NOMO-1 treated with DMSO at 0.1 percent for 48 hours (cell line): Measurements from ENCODE around the gene SERPINB10.

Experiments used
- DNase-seq: peaks from one replicate; lab custom pipeline; 2025; ENCODE audit not compliant: unreplicated experiment; lab: John Stamatoyannopoulos, UW

Gene SERPINB10

GRCh38 chr18:63890950-63891304 is 16.8 kb upstream of the SERPINB10 start:
- peak; percentile 87 for DNase-seq

GRCh38 chr18:63892566-63892965 is 15.2 kb upstream of the SERPINB10 start:
- peak; percentile 89 for DNase-seq

GRCh38 chr18:63894106-63894772 is 13.5 kb upstream of the SERPINB10 start:
- peak; percentile 16 for DNase-seq

GRCh38 chr18:63895190-63895589 is 12.6 kb upstream of the SERPINB10 start:
- peak; percentile 70 for DNase-seq

- DNase-seq, result no peak
These were observed 10.7 kb upstream of the SERPINB10 start for GRCh38 chr18:63897072-63897471.

- no peak for DNase-seq
These were observed 8.6 kb upstream of the SERPINB10 start for GRCh38 chr18:63899206-63899605.

GRCh38 chr18:63903851-63904570 is 3.7 kb upstream of the SERPINB10 start:
- peak; percentile 46 for DNase-seq

GRCh38 chr18:63904694-63905093 is 3.1 kb upstream of the SERPINB10 start:
- DNase-seq, result no peak

- peak; percentile 65 for DNase-seq
These were observed 2.4 kb upstream of the SERPINB10 start for GRCh38 chr18:63905361-63905760.

GRCh38 chr18:63906056-63906455 is 1.7 kb upstream of the SERPINB10 start:
- no peak for DNase-seq

GRCh38 chr18:63908858-63909257 is 1.1 kb downstream of the SERPINB10 start:
- DNase-seq, result peak; percentile 23

GRCh38 chr18:63909870-63910269 is 2.1 kb downstream of the SERPINB10 start:
- DNase-seq, result no peak

- DNase-seq, result peak; percentile 58
These were observed 10.1 kb downstream of the SERPINB10 start for GRCh38 chr18:63917817-63918216.

GRCh38 chr18:63922049-63922448 is 14.3 kb downstream of the SERPINB10 start:
- DNase-seq, result no peak

GRCh38 chr18:63924551-63924950 is 16.8 kb downstream of the SERPINB10 start:
- DNase-seq, result no peak

- DNase-seq, result peak; percentile 91
These were observed 20.6 kb downstream of the SERPINB10 start for GRCh38 chr18:63928331-63928730.

GRCh38 chr18:63929369-63929768 is 21.6 kb downstream of the SERPINB10 start:
- DNase-seq, result peak; percentile 62

- DNase-seq, result peak; percentile 76
These were observed 23.1 kb downstream of the SERPINB10 start for GRCh38 chr18:63930773-63931354.

GRCh38 chr18:63936156-63936931 is 28.6 kb downstream of the SERPINB10 start:
- peak; percentile 94 for DNase-seq

GRCh38 chr18:63936932-63937393 is 29.2 kb downstream of the SERPINB10 start:
- DNase-seq, result no peak

GRCh38 chr18:63940008-63940407 is 32.2 kb downstream of the SERPINB10 start:
- no peak for DNase-seq
